ENCODE results near the gene GLRX2. TPM values are rescaled to one million over a fixed set of nuclear protein-coding genes. Genes with fewer than 3 reads are reported as not detected.

The GLRX2 gene, protein sequence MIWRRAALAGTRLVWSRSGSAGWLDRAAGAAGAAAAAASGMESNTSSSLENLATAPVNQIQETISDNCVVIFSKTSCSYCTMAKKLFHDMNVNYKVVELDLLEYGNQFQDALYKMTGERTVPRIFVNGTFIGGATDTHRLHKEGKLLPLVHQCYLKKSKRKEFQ
- 42.0 to 54.5 TPM (median 51.5 TPM) in 5 replicates for total RNA-seq (2022; extraction: Qiagen RNA extraction; ENCODE audit: low read depth)

DNA sequence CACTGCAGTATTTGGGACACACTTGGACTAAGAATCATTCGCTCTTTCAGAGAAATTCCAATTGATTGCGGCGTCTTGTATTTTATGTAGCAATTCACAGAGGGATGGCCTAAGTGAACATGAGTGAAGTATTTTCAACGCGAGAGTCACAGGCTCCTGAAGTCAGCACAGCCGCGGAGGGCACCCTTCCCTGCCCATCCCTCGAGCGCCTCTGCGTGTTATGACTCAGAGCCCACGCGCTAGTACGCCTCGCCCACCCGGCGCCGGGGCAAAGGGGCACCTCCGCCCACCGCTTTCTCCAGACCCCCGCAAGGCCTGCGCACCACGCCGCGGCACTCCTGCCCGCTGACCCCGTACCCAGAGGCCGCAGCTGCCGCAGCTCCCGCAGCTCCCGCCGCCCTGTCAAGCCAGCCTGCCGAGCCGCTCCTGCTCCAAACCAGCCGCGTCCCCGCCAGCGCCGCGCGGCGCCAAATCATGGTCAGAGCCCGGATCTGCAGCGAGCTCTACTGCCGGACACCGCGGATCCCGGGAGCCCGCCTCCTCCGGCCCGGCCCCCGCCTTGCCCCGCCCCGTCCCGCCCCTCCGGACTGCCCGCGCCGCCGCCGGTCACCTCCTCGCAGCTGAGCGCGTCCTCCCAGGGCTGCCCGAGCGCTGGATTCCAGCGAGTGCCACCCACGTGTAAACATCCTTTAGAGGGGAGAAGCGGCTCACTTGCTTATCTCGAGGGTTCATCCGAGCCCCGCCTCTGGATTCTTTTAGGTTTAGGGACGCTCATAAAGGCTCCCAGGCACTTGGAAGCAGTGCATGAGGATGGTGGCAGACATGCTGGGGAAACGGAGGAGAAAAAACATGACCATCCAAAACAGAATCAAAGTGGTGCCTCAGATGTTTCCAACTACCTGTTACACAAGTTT lies at the start of gene GLRX2:
Gene GLRX2, minus strand, starts transcription at position 508 of the 914 bp plus-strand sequence. Its CDS starts 32 bp downstream, at position 476.

DNA sequence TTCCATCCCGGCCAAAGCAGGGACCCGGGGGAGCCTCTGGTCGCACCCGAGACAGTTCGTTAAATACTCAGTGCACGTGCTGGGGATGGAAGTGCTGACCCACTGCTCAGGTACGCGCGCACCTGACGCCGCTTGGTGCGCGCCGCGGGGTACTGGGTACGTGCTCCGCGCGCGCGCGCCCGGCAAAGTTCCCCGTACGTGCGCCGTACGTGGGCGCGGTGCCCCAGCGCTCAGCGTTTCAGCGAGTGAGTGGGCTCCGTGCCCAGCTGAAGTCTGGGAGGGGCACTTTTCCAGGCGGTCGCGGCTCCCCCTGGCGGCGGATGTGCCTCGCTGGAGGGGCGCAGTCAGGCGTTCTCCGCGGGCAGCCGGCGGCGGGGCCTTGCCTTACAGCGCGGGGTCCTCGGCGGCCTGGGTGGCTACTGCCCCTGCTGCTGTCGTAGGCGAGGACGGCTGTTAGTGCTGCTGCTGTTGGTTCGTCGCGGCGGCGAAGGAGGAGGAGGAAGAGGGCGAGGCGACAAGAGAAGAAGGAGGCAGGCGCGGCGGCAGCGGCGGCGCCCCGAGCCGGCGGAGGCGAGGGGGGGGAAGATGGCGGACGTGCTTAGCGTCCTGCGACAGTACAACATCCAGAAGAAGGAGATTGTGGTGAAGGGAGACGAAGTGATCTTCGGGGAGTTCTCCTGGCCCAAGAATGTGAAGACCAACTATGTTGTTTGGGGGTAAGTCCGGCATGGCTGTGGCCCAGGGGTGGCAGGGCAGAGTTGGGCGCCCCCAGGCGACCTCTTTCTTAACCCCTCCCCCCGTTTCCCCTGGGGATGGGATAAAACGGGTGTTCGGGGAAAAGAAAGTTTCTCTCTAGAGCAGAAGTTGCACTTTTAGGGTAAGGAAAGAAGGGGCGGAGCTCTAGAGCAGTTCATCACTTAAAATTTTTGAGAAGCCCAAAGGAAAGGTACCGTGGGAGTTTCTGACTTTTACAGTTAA lies 16.7 kb upstream of the GLRX2 start, which contains the start of gene CDC73:
Gene CDC73, plus strand, starts transcription at position 416 of the 978 bp plus-strand sequence. Its CDS starts 170 bp downstream, at position 586.

DNA sequence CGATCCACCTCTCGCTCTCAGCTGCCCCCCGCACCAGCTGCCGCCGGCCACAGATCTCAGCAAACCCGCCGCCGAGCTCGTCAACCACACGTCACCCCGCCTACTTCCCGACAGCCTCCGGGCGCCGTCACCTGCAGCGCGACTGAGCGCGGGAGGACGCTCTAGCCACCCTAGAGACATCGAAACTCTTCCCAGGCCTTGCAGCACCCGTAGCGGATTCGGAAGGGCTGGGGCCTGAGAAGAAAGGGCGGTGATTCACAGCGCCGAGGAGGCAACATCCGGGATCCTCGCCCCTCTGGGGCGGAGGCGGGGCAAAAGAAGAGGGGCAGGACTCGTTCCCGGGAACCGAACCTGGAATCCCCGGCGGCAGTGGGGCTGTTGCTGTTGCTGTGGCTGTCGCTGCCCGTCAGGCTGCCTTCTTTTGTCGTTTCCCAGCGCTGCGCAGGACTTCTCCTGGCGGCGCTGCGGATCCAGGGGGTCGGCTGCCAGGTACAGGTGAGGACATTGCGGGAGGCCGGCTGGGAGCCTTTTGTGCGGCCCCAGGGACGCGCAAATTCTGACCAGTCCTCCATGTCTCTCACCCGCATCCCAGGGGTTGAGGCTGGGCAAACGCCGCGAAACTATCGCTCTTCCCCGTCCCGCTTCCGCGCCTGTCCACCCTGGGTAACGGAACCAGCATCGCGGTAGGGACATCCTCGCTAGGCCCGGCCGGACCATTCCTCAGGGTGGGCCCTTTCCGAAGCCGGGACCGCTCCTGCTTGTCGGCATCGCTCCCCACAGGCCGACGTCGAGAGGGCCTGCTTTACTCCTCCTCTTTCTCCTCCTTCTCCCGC lies 45.7 kb downstream of the GLRX2 start, which contains the start of the genes RO60 and UCHL5:
Gene RO60, plus strand, starts transcription at position 331 of the 833 bp plus-strand sequence. CDS start 9,443 bp downstream, outside the sequence.
Gene UCHL5, minus strand, starts transcription at position 79 of the 833 bp plus-strand sequence. CDS start 100 bp downstream, outside the sequence.

Other genes starting within 250 kb of the GLRX2 start
- gene UCHL5, start 46.1 kb downstream of the GLRX2 start, total RNA-seq (2022; extraction: Qiagen RNA extraction; ENCODE audit: low read depth): 39.8 to 52.7 TPM (median 45.4 TPM) in 5 replicates
- gene RO60, start 45.8 kb downstream of the GLRX2 start, total RNA-seq (2022; extraction: Qiagen RNA extraction; ENCODE audit: low read depth): 24.7 to 35.3 TPM (median 32.1 TPM) in 5 replicates
- gene CDC73, start 16.6 kb upstream of the GLRX2 start, total RNA-seq (2022; extraction: Qiagen RNA extraction; ENCODE audit: low read depth): 28.8 to 41.5 TPM (median 34.1 TPM) in 5 replicates
- not detected in 5 replicates for gene B3GALT2, start 81.2 kb upstream of the GLRX2 start, total RNA-seq (2022; extraction: Qiagen RNA extraction; ENCODE audit: low read depth)